Aorta (tissue), 5 donors: Measurements from ENCODE around the gene CYP46A1. TPM values are rescaled to one million over a fixed set of nuclear protein-coding genes. Genes with fewer than 3 reads are reported as not detected.

Experiments used
- ATAC-seq: fragments of 200-7000 bp; cut with Tn5 transposase; one replicate; pipeline ENCODE4 v1.9.1; 2022; ENCODE audit warnings: moderate library complexity; ENCODE audit not compliant: low FRiP score
- DNase-seq, 2 donors: peaks; one replicate each; pipeline ENCODE4 v3.0.0-alpha.2; 2020
- H3K27ac ChIP-seq, 2 donors: one replicate each; pipeline ENCODE4 v1.5.1; 2013; ENCODE audit warnings: low read length in 2 of 2, mild to moderate bottlenecking in 2 of 2, moderate library complexity in 2 of 2, control low read depth in 1 of 2, inconsistent platforms in 1 of 2, low read depth in 1 of 2
- H3K27me3 ChIP-seq, 2 donors: one replicate each; pipeline ENCODE4 v1.6.1; 2013; ENCODE audit warnings: control low read depth in 1 of 2, low read length in 1 of 2, mild to moderate bottlenecking in 1 of 2, moderate library complexity in 1 of 2; ENCODE audit not compliant: insufficient read depth in 2 of 2, control insufficient read depth in 1 of 2
- H3K36me3 ChIP-seq, 2 donors: one replicate each; pipeline ENCODE4 v1.6.1; 2013; ENCODE audit warnings: control low read depth in 1 of 2, low read length in 1 of 2, mild to moderate bottlenecking in 1 of 2; ENCODE audit not compliant: insufficient read depth in 2 of 2, control insufficient read depth in 1 of 2
- H3K4me1 ChIP-seq, 2 donors: one replicate each; pipeline ENCODE4 v1.6.1; 2013; ENCODE audit warnings: low read length in 2 of 2, control low read depth in 1 of 2, mild to moderate bottlenecking in 1 of 2, moderate library complexity in 1 of 2; ENCODE audit not compliant: insufficient read depth in 2 of 2, control insufficient read depth in 1 of 2
- H3K4me3 ChIP-seq, 2 donors: one replicate each; pipeline ENCODE4 v1.5.1; 2013; ENCODE audit warnings: low read length in 2 of 2, control low read depth in 1 of 2, mild to moderate bottlenecking in 1 of 2
- H3K9me3 ChIP-seq: one replicate; pipeline ENCODE4 v1.6.1; 2013; ENCODE audit warnings: mild to moderate bottlenecking, low read length; ENCODE audit not compliant: control insufficient read depth
- WGBS, 2 donors: extraction: QIAGEN DNeasy Blood & Tissue Kit; methylation state at CpG; one replicate each; pipeline ENCODE4 v1.1.7; 2013; 5-methylcytosine and 5-hydroxymethylcytosine counted together
- intact Hi-C, 2 donors: fragments of 100-400 bp; cut with DNase I; formaldehyde crosslinking; loops; one replicate each; pipeline versions ENCODE4 v1.14.2 to v1.15.0; 2022
- polyA plus RNA-seq, 2 donors: library from polyadenylated mRNA; stranded (reverse); fragments of 200-250 nt; gene quantifications; one replicate each; pipeline ENCODE4 v1.2.3, GENCODE V29; 2013
- total RNA-seq, 2 donors: library from RNA; stranded (reverse); fragmentation: NEBNext Ultra II Directional; extraction: Animal tissue kit (Norgen Biotek cat#: 25700); gene quantifications; one replicate each; pipeline ENCODE4 v1.2.1, GENCODE V29; 2021
- donor health status: healthy with polysubstance abuse.
- donor health status: Bipolar disorder and iron deficiency.
- donor health status: DM: no; HTN: no; CAD: no.
- donor health status: DM: no; HTN: no; CAD: no.
- donor health status: DM: yes; HTN: yes; CAD: no.

CYP46A1 gene
- total and polyA plus RNA-seq, 4 donors, result 0.68 to 3.7 (median 0.97) TPM; not detected in 1

- Histone ChIP-seq H3K27me3 (no peaks in the 10 kb centered on the region), H3K36me3 (no peaks in the 10 kb centered on the region), H3K4me1 (no peaks in the 10 kb centered on the region), H3K9me3 (peaks cover 9% of the 10 kb centered on the region), H3K27ac (no peak overlapping the region), H3K4me3 (no peak overlapping the region)
- intact Hi-C loops, result no loop called here
- peak in 1 of 2 donors; percentile 15 for DNase-seq
- WGBS, 2 donors, result 96 to 97% methylated on average over 9 of the region's 9 CpGs
- no peak for ATAC-seq
These were observed 23.8 kb downstream of the CYP46A1 start for GRCh38 chr14:99707921-99708320.

GRCh38 chr14:99708449-99708848 lies 24.4 kb downstream of the CYP46A1 start:
- ATAC-seq (no peak), DNase-seq (peak in 1 of 2 donors; percentile 21)
- Histone ChIP-seq H3K27ac (no peak overlapping the region), H3K36me3 (no peaks in the 10 kb centered on the region), H3K4me1 (no peaks in the 10 kb centered on the region), H3K27me3 (no peaks in the 10 kb centered on the region), H3K9me3 (peaks cover 4% of the 10 kb centered on the region), H3K4me3 (no peak overlapping the region)
- intact Hi-C loops, result no loop called here
- WGBS, 2 donors, result 83 to 84% methylated on average over 7 of the region's 7 CpGs

GRCh38 chr14:99713972-99714371 lies 29.9 kb downstream of the CYP46A1 start:
- Histone ChIP-seq H3K9me3 (no peaks in the 10 kb centered on the region), H3K27ac (no peak overlapping the region), H3K27me3 (no peaks in the 10 kb centered on the region), H3K4me3 (no peak overlapping the region), H3K4me1 (no peaks in the 10 kb centered on the region), H3K36me3 (no peaks in the 10 kb centered on the region)
- WGBS, 2 donors, result 81 to 84% methylated on average over 3 of the region's 3 CpGs
- intact Hi-C loops, result no loop called here
- no peak for DNase-seq
- ATAC-seq, result no peak

- Histone ChIP-seq H3K4me3 (no peak overlapping the region), H3K36me3 (no peaks in the 10 kb centered on the region), H3K9me3 (no peaks in the 10 kb centered on the region), H3K27ac (no peak overlapping the region), H3K4me1 (no peaks in the 10 kb centered on the region), H3K27me3 (no peaks in the 10 kb centered on the region)
- WGBS, 2 donors, result 86 to 87% methylated on average over 24 of the region's 24 CpGs
- ATAC-seq, result no peak
- intact Hi-C loops, result no loop called here
- DNase-seq, result peak; percentile 22 to 68
These were observed 31.3 kb downstream of the CYP46A1 start for GRCh38 chr14:99715266-99716000.

GRCh38 chr14:99716091-99716849 lies 32.2 kb downstream of the CYP46A1 start:
- H3K27ac ChIP-seq, result no peak overlapping the region
- no peak overlapping the region for H3K4me3 ChIP-seq
- no peaks in the 10 kb centered on the region for H3K9me3 ChIP-seq
- DNase-seq (peak; percentile 12 to 32), ATAC-seq (no peak)
- intact Hi-C loops, result no loop called here
- H3K27me3 ChIP-seq, result no peaks in the 10 kb centered on the region
- no peaks in the 10 kb centered on the region for H3K4me1 ChIP-seq
- H3K36me3 ChIP-seq, result no peaks in the 10 kb centered on the region
- 87 to 88% methylated on average over 10 of the region's 10 CpGs for WGBS, 2 donors

GRCh38 chr14:99716850-99717681 lies 33.0 kb downstream of the CYP46A1 start:
- WGBS, 2 donors, result 95 to 98% methylated on average over 14 of the region's 14 CpGs
- ATAC-seq, result no peak
- no peaks in the 10 kb centered on the region for H3K4me1 ChIP-seq
- no peaks in the 10 kb centered on the region for H3K27me3 ChIP-seq
- no peaks in the 10 kb centered on the region for H3K36me3 ChIP-seq
- H3K4me3 ChIP-seq, result no peak overlapping the region
- intact Hi-C loops, result no loop called here
- DNase-seq, result peak; percentile 26 to 50
- H3K9me3 ChIP-seq, result no peaks in the 10 kb centered on the region
- no peak overlapping the region for H3K27ac ChIP-seq

- Histone ChIP-seq H3K36me3 (no peaks in the 10 kb centered on the region), H3K4me3 (no peak overlapping the region), H3K27me3 (no peaks in the 10 kb centered on the region), H3K27ac (no peak overlapping the region), H3K9me3 (no peaks in the 10 kb centered on the region), H3K4me1 (no peaks in the 10 kb centered on the region)
- DNase-seq (peak in 1 of 2 donors; percentile 13), ATAC-seq (no peak)
- intact Hi-C loops, result no loop called here
- WGBS, 2 donors, result 93 to 95% methylated on average over 5 of the region's 5 CpGs
These were observed 33.5 kb downstream of the CYP46A1 start for GRCh38 chr14:99717682-99718013.

- Histone ChIP-seq H3K27ac (no peak overlapping the region), H3K36me3 (no peaks in the 10 kb centered on the region), H3K27me3 (no peaks in the 10 kb centered on the region), H3K9me3 (no peaks in the 10 kb centered on the region), H3K4me1 (no peaks in the 10 kb centered on the region), H3K4me3 (no peak overlapping the region)
- intact Hi-C loops, result no loop called here
- WGBS, 2 donors, result 63 to 67% methylated on average over 14 of the region's 14 CpGs
- no peak for ATAC-seq
- peak in 1 of 2 donors; percentile 30 for DNase-seq
These were observed 34.1 kb downstream of the CYP46A1 start for GRCh38 chr14:99718031-99718810.
